VCaP (cell line): ENCODE results near the gene ZRANB3.

Experiments used
- H3K27ac ChIP-seq: fragments of 450-650 bp; 2 replicates; pipeline ENCODE4 v1.5.1; 2017
- TF ChIP-seq, protein P1 (sequence below): fragments of 450-650 bp; conservative IDR thresholded peaks from 2 replicates; pipeline ENCODE4 v1.5.1; 2017; ENCODE audit warnings: mild to moderate bottlenecking, moderate library complexity

ZRANB3 gene

DNA sequence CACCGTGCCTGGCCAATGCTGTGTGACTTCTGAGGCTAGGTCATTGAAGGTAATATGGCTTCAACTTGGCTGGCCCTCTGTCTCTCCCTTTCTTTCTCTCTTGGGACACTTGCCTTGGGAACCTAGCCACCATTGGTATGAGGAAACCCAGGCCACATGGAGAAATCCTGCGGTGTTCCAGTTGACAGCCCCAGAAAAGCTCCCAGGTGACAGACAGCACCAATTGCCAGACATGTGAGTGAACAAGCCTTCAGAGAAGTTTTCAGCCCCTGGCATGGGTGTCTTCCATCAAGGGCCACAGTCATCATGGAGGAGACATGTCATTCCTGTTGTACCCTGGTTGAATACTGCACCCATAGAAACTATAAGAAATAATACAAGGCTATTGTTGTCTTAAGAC is 292.4 kb downstream of the ZRANB3 start:
- TF ChIP-seq, protein P1, sequence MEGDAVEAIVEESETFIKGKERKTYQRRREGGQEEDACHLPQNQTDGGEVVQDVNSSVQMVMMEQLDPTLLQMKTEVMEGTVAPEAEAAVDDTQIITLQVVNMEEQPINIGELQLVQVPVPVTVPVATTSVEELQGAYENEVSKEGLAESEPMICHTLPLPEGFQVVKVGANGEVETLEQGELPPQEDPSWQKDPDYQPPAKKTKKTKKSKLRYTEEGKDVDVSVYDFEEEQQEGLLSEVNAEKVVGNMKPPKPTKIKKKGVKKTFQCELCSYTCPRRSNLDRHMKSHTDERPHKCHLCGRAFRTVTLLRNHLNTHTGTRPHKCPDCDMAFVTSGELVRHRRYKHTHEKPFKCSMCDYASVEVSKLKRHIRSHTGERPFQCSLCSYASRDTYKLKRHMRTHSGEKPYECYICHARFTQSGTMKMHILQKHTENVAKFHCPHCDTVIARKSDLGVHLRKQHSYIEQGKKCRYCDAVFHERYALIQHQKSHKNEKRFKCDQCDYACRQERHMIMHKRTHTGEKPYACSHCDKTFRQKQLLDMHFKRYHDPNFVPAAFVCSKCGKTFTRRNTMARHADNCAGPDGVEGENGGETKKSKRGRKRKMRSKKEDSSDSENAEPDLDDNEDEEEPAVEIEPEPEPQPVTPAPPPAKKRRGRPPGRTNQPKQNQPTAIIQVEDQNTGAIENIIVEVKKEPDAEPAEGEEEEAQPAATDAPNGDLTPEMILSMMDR: no peak
- H3K27ac ChIP-seq: no peak overlapping the region

DNA sequence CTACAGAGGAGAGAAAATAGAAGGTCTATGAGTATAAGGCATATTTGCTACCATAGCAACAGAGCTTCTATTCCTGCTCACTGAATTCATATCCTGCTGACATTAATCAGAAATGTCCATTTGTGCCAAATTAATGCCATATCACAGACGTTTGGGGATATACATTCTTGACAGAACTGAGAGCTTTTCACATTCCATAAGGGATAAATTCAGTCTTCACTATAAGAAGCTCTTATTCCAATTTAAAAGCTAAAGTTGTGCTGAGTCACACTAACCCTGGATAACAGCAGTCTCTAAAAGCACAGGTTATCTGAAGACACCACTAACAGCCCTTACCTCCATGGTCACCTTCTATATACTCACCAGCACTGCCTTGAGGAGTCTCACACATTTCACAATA is 300.9 kb downstream of the ZRANB3 start:
- no peak overlapping the region for H3K27ac ChIP-seq
- TF ChIP-seq, protein P1: no peak

DNA sequence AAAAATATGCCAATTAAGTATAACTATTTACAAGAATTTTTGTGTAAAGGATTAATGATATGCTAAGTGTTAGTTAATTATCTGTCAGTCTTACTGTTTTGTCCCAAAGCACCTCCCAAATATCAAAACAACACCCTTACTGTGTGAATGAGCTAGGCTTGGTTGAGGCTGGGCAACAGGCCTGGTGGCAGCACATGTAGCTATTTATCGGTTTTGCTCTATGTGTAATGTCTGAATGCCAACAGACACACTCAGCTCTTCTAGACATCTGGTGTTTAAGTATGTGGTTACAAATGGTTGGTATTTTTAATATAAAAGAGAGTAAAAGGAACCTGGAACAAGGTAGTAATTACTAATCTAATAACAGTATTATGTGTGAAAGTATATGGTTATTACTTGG is 303.6 kb downstream of the ZRANB3 start:
- H3K27ac ChIP-seq: no peak overlapping the region
- TF ChIP-seq, protein P1: no peak

DNA sequence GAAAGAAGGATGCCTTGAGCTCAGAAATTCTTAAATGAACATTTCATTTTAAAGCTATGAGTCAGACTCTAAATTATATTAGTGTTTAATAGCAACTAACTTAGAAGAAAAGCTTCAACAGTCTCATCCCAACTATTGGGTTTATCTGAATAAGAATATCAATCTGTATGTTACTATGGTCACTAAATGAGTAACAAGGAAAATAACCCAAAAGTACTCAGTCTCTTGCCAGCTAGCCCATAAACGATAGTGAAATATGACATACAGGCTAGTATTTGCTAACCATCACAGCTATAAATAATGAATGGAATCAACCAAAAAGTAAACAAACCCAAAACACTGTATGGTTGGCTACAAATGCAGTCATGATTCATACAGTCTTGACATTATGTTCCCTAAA is 304.1 kb downstream of the ZRANB3 start:
- no peak overlapping the region for H3K27ac ChIP-seq
- TF ChIP-seq, protein P1: no peak

DNA sequence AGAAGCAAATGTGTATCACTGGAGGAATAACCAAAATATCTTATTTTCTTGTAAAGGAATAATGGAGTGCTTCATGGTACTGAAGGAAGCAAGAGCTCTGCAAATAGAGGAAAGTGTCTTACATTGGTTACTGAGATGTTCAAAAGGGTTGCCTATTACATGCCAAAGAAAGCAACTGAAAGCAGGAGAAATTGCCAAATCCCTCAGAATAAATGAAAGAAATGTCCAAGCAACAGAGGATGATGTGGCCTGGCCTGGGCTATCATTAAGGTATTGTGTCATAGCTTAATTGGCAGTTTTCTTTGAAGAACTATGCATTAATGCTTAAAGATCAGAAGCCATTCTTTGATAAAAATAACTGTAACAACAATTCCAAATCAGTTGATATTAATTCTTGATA is 305.2 kb downstream of the ZRANB3 start:
- TF ChIP-seq, protein P1: no peak
- no peak overlapping the region for H3K27ac ChIP-seq

DNA sequence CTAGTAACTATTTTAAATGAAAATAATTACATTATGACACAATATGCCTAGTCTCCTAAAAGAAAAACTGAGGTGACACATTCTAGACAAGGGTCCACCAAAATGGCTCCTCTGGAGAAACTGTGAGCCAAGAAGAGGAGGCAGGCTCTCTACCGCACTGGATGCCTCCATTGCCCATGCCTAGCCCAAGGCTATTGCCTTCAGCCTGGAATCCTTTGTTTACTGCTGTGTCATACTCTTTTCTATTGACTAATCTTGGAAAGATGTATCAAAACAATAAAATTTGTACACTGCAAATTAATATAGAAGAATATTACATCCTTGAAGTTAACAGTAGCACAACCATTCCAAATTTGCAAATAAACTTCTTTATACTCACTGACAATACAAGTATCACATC is 311.8 kb downstream of the ZRANB3 start:
- H3K27ac ChIP-seq: no peak overlapping the region
- TF ChIP-seq, protein P1: no peak

DNA sequence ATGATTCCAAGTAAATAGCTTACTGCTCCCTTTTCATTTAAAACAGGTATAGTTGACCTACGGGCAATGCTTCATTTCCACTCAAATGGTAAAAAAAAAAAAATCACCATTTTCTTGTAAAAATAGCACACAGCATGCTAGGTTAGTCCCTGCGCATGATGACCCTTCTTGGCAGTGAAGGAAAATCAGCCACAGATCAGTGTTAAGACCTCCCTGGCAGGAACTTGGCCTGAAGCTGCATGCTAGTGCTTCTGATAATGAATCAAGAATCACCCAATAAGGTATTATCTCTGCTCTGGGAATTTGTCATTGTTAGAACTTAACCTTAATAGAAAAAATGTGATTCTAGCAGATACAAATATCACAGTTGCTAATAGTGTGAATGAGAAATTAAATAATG is 312.6 kb downstream of the ZRANB3 start:
- TF ChIP-seq, protein P1: no peak

DNA sequence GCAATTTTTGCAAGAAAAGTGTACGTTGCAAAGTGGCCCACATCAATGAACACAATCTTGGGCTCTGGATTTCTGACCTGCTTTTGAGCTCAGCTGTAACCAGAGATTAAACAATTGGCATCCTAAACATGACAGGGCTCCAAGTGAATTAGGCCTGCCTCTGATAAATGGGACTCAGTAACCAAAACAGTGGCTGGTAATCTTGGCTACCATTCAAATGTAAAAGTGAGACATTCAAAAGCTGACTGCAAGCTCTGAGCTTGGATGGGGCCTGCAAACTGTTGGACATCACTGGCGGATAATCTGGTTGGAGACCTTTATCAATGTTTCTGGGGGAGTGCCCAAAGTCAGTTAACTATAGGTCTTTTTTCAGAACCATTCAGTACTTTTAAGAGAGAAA is 318.3 kb downstream of the ZRANB3 start:
- H3K27ac ChIP-seq: no peak overlapping the region
- TF ChIP-seq, protein P1: no peak

More for the DNA sequence above, 312.6 kb downstream of the ZRANB3 start:
- no peak overlapping the region for H3K27ac ChIP-seq
